COLO668 (cell line): ENCODE data around the gene KIT.

ENCODE experiments used
- DNase-seq: peaks from one replicate; lab custom pipeline; 2025; ENCODE audit not compliant: unreplicated experiment; lab: John Stamatoyannopoulos, UW

The KIT gene

GRCh38 chr4:54659749-54660535 lies 2.2 kb downstream of the KIT start:
- DNase-seq = peak; percentile 21

GRCh38 chr4:54660591-54660990 lies 2.8 kb downstream of the KIT start:
- no peak for DNase-seq

- no peak for DNase-seq
These were observed 3.4 kb downstream of the KIT start for GRCh38 chr4:54661169-54661568.

GRCh38 chr4:54661686-54662085 lies 3.9 kb downstream of the KIT start:
- DNase-seq = no peak

GRCh38 chr4:54662123-54662522 lies 4.4 kb downstream of the KIT start:
- DNase-seq = no peak

GRCh38 chr4:54662901-54663585 lies 5.3 kb downstream of the KIT start:
- no peak for DNase-seq

- DNase-seq = no peak
These were observed 6.6 kb downstream of the KIT start for GRCh38 chr4:54664400-54664799.

- DNase-seq = no peak
These were observed 10.4 kb downstream of the KIT start for GRCh38 chr4:54668014-54668611.

- no peak for DNase-seq
These were observed 12.1 kb downstream of the KIT start for GRCh38 chr4:54669831-54670230.

- DNase-seq = no peak
These were observed 18.1 kb downstream of the KIT start for GRCh38 chr4:54675721-54676461.

GRCh38 chr4:54676658-54677057 lies 18.9 kb downstream of the KIT start:
- DNase-seq = no peak

- no peak for DNase-seq
These were observed 19.7 kb downstream of the KIT start for GRCh38 chr4:54677416-54677815.

- DNase-seq = no peak
These were observed 20.3 kb downstream of the KIT start for GRCh38 chr4:54677853-54678650.

GRCh38 chr4:54678826-54679225 lies 21.1 kb downstream of the KIT start:
- no peak for DNase-seq

GRCh38 chr4:54679813-54680212 lies 22.1 kb downstream of the KIT start:
- no peak for DNase-seq

- DNase-seq = no peak
These were observed 26.0 kb downstream of the KIT start for GRCh38 chr4:54683616-54684346.

GRCh38 chr4:54685810-54686209 lies 28.1 kb downstream of the KIT start:
- no peak for DNase-seq

- DNase-seq = no peak
These were observed 30.4 kb downstream of the KIT start for GRCh38 chr4:54687887-54688841.

- DNase-seq = no peak
These were observed 37.6 kb downstream of the KIT start for GRCh38 chr4:54695337-54695736.
